ENCODE measurements around the gene AOPEP. TPM values are rescaled to one million over a fixed set of nuclear protein-coding genes. Genes with fewer than 3 reads are reported as not detected.

The AOPEP gene
- total and polyA plus RNA-seq, 9 of the 15 experiments (the other 6 are each of a cell fraction or from before 2014, with no cell fraction given), result 4.5 to 19.3 (median 13.5) TPM

DNA sequence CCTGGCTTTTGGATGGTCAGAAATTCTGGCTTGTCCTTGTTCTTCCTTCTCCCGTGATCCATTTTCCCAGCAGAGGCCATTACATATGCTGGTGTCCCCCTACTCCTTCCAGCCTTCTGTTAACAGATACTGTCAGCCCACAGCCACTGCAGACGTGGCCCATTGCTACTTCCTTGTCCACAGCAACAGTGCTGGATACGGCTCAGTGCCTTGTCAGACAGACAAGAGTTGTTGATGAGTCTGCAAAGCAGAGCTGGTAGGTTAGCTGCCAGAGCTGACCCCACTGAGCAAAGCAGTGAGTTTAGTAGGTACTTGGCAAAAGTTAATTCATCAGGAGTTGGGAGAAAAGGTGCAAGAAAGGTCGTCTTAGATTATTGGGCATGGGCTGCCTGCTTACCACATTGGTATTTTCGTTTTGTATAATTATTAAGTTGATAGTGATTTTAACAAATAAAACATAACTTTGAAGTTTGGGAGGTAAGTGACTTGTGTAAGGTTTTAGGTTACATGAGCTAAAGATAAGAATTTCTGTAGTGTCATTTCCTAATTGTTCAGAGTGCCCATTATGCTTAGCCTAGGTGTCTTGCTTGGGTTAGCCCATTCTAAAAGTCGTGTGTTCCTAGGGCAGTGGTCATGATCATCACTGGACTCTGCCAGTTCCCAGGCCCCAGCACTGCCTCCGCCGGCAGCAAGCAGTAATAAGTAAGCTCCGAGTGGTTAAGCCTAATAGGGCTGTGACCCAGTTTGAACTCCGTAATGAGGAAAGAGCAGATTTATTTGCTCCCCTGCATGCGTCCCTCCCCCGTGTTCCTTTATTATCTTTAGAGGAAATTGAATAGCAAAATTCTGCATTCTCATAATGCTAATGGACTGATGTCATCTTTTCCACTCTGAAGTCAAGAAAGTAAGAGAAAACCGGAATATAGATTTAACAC is 299.0 kb downstream of the AOPEP start (continued):
- TF ChIP-seq NR2C2 (CRISPR knock-in tag; IDR thresholded peaks at IDR 0.05) (no peak), NR2C2 (tag; IDR thresholded peaks at IDR 0.05) (peak; percentile 58), ESRRA (IDR thresholded peaks at IDR 0.05; ENCODE audit: borderline replicate concordance, low read depth) (no peak), ELF4 (CRISPR knock-in tag; IDR thresholded peaks at IDR 0.05) (no peak), RAD21 (CRISPR knock-in tag; conservative IDR thresholded peaks at IDR 0.05 in 1 of 2, IDR thresholded peaks at IDR 0.05 in 1 of 2) (peak in 1 of 2 experiments; percentile 14; a peak in 1 of 4 replicates), ATF7 (IDR thresholded peaks at IDR 0.05) (peak; percentile 67), TCF7L2 (IDR thresholded peaks at IDR 0.05; ENCODE audit: low read depth, low read length) (no peak), TFAM (CRISPR knock-in tag; conservative IDR thresholded peaks at IDR 0.05) (no peak), GTF2A2 (tag; IDR thresholded peaks at IDR 0.05) (no peak), ARHGAP35 (IDR thresholded peaks at IDR 0.05; ENCODE audit: partially characterized antibody) (no peak)
- TF ChIP-seq, protein P1, sequence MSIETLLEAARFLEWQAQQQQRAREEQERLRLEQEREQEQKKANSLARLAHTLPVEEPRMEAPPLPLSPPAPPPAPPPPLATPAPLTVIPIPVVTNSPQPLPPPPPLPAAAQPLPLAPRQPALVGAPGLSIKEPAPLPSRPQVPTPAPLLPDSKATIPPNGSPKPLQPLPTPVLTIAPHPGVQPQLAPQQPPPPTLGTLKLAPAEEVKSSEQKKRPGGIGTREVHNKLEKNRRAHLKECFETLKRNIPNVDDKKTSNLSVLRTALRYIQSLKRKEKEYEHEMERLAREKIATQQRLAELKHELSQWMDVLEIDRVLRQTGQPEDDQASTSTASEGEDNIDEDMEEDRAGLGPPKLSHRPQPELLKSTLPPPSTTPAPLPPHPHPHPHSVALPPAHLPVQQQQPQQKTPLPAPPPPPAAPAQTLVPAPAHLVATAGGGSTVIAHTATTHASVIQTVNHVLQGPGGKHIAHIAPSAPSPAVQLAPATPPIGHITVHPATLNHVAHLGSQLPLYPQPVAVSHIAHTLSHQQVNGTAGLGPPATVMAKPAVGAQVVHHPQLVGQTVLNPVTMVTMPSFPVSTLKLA (conservative IDR thresholded peaks at IDR 0.05), result peak in 1 of 2 experiments; percentile 27; a peak in 1 of 4 replicates
- TF ChIP-seq, protein P2, sequence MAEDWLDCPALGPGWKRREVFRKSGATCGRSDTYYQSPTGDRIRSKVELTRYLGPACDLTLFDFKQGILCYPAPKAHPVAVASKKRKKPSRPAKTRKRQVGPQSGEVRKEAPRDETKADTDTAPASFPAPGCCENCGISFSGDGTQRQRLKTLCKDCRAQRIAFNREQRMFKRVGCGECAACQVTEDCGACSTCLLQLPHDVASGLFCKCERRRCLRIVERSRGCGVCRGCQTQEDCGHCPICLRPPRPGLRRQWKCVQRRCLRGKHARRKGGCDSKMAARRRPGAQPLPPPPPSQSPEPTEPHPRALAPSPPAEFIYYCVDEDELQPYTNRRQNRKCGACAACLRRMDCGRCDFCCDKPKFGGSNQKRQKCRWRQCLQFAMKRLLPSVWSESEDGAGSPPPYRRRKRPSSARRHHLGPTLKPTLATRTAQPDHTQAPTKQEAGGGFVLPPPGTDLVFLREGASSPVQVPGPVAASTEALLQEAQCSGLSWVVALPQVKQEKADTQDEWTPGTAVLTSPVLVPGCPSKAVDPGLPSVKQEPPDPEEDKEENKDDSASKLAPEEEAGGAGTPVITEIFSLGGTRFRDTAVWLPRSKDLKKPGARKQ (CRISPR knock-in tag; IDR thresholded peaks at IDR 0.05), result no peak
- TF ChIP-seq, protein P3, sequence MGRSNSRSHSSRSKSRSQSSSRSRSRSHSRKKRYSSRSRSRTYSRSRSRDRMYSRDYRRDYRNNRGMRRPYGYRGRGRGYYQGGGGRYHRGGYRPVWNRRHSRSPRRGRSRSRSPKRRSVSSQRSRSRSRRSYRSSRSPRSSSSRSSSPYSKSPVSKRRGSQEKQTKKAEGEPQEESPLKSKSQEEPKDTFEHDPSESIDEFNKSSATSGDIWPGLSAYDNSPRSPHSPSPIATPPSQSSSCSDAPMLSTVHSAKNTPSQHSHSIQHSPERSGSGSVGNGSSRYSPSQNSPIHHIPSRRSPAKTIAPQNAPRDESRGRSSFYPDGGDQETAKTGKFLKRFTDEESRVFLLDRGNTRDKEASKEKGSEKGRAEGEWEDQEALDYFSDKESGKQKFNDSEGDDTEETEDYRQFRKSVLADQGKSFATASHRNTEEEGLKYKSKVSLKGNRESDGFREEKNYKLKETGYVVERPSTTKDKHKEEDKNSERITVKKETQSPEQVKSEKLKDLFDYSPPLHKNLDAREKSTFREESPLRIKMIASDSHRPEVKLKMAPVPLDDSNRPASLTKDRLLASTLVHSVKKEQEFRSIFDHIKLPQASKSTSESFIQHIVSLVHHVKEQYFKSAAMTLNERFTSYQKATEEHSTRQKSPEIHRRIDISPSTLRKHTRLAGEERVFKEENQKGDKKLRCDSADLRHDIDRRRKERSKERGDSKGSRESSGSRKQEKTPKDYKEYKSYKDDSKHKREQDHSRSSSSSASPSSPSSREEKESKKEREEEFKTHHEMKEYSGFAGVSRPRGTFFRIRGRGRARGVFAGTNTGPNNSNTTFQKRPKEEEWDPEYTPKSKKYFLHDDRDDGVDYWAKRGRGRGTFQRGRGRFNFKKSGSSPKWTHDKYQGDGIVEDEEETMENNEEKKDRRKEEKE (IDR thresholded peaks at IDR 0.05; ENCODE audit: borderline replicate concordance in 1 of 2, control insufficient read depth in 1 of 2, low read depth in 2 of 2, low read length in 1 of 2), result no peak
- TF ChIP-seq, protein P4, sequence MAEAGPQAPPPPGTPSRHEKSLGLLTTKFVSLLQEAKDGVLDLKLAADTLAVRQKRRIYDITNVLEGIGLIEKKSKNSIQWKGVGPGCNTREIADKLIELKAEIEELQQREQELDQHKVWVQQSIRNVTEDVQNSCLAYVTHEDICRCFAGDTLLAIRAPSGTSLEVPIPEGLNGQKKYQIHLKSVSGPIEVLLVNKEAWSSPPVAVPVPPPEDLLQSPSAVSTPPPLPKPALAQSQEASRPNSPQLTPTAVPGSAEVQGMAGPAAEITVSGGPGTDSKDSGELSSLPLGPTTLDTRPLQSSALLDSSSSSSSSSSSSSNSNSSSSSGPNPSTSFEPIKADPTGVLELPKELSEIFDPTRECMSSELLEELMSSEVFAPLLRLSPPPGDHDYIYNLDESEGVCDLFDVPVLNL (CRISPR knock-in tag; IDR thresholded peaks at IDR 0.05; ENCODE audit: low read depth), result no peak
- TF ChIP-seq, protein P5, sequence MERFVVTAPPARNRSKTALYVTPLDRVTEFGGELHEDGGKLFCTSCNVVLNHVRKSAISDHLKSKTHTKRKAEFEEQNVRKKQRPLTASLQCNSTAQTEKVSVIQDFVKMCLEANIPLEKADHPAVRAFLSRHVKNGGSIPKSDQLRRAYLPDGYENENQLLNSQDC (CRISPR knock-in tag; IDR thresholded peaks at IDR 0.05), result no peak
- TF ChIP-seq, protein P6, sequence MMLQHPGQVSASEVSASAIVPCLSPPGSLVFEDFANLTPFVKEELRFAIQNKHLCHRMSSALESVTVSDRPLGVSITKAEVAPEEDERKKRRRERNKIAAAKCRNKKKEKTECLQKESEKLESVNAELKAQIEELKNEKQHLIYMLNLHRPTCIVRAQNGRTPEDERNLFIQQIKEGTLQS (IDR thresholded peaks at IDR 0.05), result peak; percentile 41; the same call in 1 of the 2 replicates
- TF ChIP-seq, protein P6 (CRISPR knock-in tag; conservative IDR thresholded peaks at IDR 0.05), result no peak

All from K562 (cell line).